GM23338 (cell line): ENCODE measurements around the gene PITPNC1. TPM values are rescaled to one million over a fixed set of nuclear protein-coding genes. Genes with fewer than 3 reads are reported as not detected.

ENCODE experiments used
- ATAC-seq: fragments of 200-7000 bp; cut with Tn5 transposase; 3 replicates; pipeline ENCODE4 v1.9.1; 2020
- DNase-seq: peaks from one replicate; pipeline ENCODE4 v3.0.0-alpha.2; 2015; ENCODE audit warnings: low spot score
- H2AFZ ChIP-seq: fragments of 200-600 bp; sonication (generic); 2 replicates; pipeline ENCODE4 v1.8.0; 2016; ENCODE audit warnings: antibody characterized with exemption, mild to moderate bottlenecking, moderate library complexity
- H3F3A ChIP-seq: fragments of 200-600 bp; sonication (generic); replicated peaks from 2 replicates; pipeline ENCODE4 v1.8.0; 2017; ENCODE audit warnings: antibody characterized with exemption, mixed run types, low read depth
- H3K27ac ChIP-seq: fragments of 200-600 bp; sonication (generic); 2 replicates; pipeline ENCODE4 v1.6.1; 2016; ENCODE audit warnings: low read depth
- H3K27me3 ChIP-seq: fragments of 200-600 bp; sonication (generic); 2 replicates; pipeline ENCODE4 v1.8.0; 2016; ENCODE audit warnings: mild to moderate bottlenecking, mixed run types, moderate library complexity; ENCODE audit not compliant: insufficient read depth
- H3K36me3 ChIP-seq: fragments of 200-600 bp; sonication (generic); 2 replicates; pipeline ENCODE4 v1.8.0; 2016; ENCODE audit warnings: mild to moderate bottlenecking; ENCODE audit not compliant: insufficient read depth
- H3K4me1 ChIP-seq: fragments of 200-600 bp; sonication (generic); 2 replicates; pipeline ENCODE4 v1.8.0; 2016; ENCODE audit warnings: mild to moderate bottlenecking, moderate library complexity; ENCODE audit not compliant: insufficient read depth
- H3K4me2 ChIP-seq: fragments of 200-600 bp; sonication (generic); 2 replicates; pipeline ENCODE4 v1.7.1; 2017; ENCODE audit warnings: mixed run types
- H3K4me3 ChIP-seq: fragments of 200-600 bp; sonication (generic); 2 replicates; pipeline ENCODE4 v1.6.1; 2016; ENCODE audit warnings: mixed run types
- H3K79me2 ChIP-seq: fragments of 200-600 bp; sonication (generic); replicated peaks from 2 replicates; pipeline ENCODE4 v1.8.0; 2017; ENCODE audit warnings: mild to moderate bottlenecking; ENCODE audit not compliant: insufficient read depth
- H3K9me2 ChIP-seq: fragments of 200-600 bp; sonication (generic); 2 replicates; pipeline ENCODE4 v1.8.0; 2017; ENCODE audit not compliant: insufficient read depth
- H4K20me1 ChIP-seq: fragments of 200-600 bp; sonication (generic); replicated peaks from 2 replicates; pipeline ENCODE4 v1.8.0; 2017; ENCODE audit warnings: mild to moderate bottlenecking; ENCODE audit not compliant: insufficient read depth
- H3K27ac Mint-ChIP-seq: 2 replicates; pipeline ENCODE4 v1.8.0; 2020; ENCODE audit warnings: inconsistent platforms, mild to moderate bottlenecking, moderate library complexity, mixed read lengths
- H3K27me3 Mint-ChIP-seq: 3 replicates; pipeline ENCODE4 v1.8.0; 2022; ENCODE audit warnings: low read depth, mild to moderate bottlenecking, moderate library complexity, mixed read lengths, inconsistent platforms; ENCODE audit not compliant: insufficient read depth, poor library complexity
- H3K36me3 Mint-ChIP-seq: 3 replicates; pipeline ENCODE4 v1.8.0; 2021; ENCODE audit warnings: low read depth, mild to moderate bottlenecking, inconsistent platforms, moderate library complexity, mixed read lengths
- H3K4me1 Mint-ChIP-seq: 3 replicates; pipeline ENCODE4 v1.8.0; 2020; ENCODE audit warnings: mild to moderate bottlenecking, inconsistent platforms, mixed read lengths
- H3K4me3 Mint-ChIP-seq: 3 replicates; pipeline ENCODE4 v1.8.0; 2021; ENCODE audit warnings: moderate library complexity, mild to moderate bottlenecking, inconsistent platforms, mixed read lengths
- H3K9me3 Mint-ChIP-seq: 3 replicates; pipeline ENCODE4 v1.8.0; 2020; ENCODE audit warnings: moderate library complexity, mild to moderate bottlenecking, inconsistent platforms, mixed read lengths
- CTCF ChIP-seq, 2 experiments: fragments of 200-600 bp in 1 of 2; sonication (generic) in 1 of 2; conservative IDR thresholded peaks; 2 replicates each; pipeline versions ENCODE4 v1.5.1 to v1.6.1; 2016 to 2017; ENCODE audit warnings: antibody characterized with exemption in 2 of 2, low read depth in 2 of 2, mild to moderate bottlenecking in 2 of 2, moderate library complexity in 1 of 2
- ETS1 ChIP-seq: IDR thresholded peaks from 2 replicates; pipeline ENCODE4 v1.6.1; 2016; ENCODE audit warnings: antibody characterized with exemption
- EZH2phosphoT487 ChIP-seq: fragments of 200-600 bp; sonication (generic); IDR thresholded peaks from one replicate; pipeline ENCODE4 v1.8.1; 2018; ENCODE audit warnings: antibody characterized with exemption; ENCODE audit not compliant: unreplicated experiment
- JUNB ChIP-seq: IDR thresholded peaks from one replicate; pipeline ENCODE4 v1.6.1; 2016; ENCODE audit warnings: antibody characterized with exemption; ENCODE audit not compliant: unreplicated experiment
- NANOG ChIP-seq: IDR thresholded peaks from 2 replicates; pipeline ENCODE4 v1.6.1; 2016; ENCODE audit warnings: antibody characterized with exemption, borderline replicate concordance
- POLR2AphosphoS5 ChIP-seq: IDR thresholded peaks from 2 replicates; pipeline ENCODE4 v1.6.1; 2016; ENCODE audit warnings: antibody characterized with exemption, low read depth
- REST ChIP-seq: IDR thresholded peaks from one replicate; pipeline ENCODE4 v1.6.1; 2018; ENCODE audit warnings: antibody characterized with exemption; ENCODE audit not compliant: unreplicated experiment
- STAT1 ChIP-seq: IDR thresholded peaks from one replicate; pipeline ENCODE4 v1.6.1; 2016; ENCODE audit warnings: antibody characterized with exemption; ENCODE audit not compliant: unreplicated experiment
- ZNF114 ChIP-seq: fragments of 250-450 bp; sonication (Bioruptor Pico); IDR thresholded peaks from 2 replicates; pipeline ENCODE4 v1.5.0; 2020; ENCODE audit warnings: mild to moderate bottlenecking, moderate library complexity
- ZNF462 ChIP-seq: fragments of 250-450 bp; sonication (Bioruptor Pico); IDR thresholded peaks from 2 replicates; pipeline ENCODE4 v1.5.0; 2020; ENCODE audit warnings: mild to moderate bottlenecking, moderate library complexity
- polyA plus RNA-seq: library from polyadenylated mRNA; unstranded; fragments of >200 nt; fragmentation: Nextera tagmentation; extraction: Ambion mirVana; gene quantifications from 2 replicates; pipeline ENCODE4 v1.2.1, GENCODE V29; 2016
- total RNA-seq: library from RNA; depleted of rRNA; stranded (reverse); fragments of >200 nt; shearing (Covaris generic); gene quantifications from 2 replicates; pipeline ENCODE4 v1.2.3, GENCODE V29; 2014

Gene PITPNC1
- total and polyA plus RNA-seq, 2 experiments from 2014 or later, result 23.0 to 32.6 TPM

- no peaks in the 10 kb centered on the region for H3K9me2 ChIP-seq
- no peak for ATAC-seq
- no peaks in the 10 kb centered on the region for H3K79me2 ChIP-seq
- no peak overlapping the region for H3K4me3 Mint-ChIP-seq
- peaks cover 1% of the 10 kb centered on the region for H3K27me3 Mint-ChIP-seq
- TF ChIP-seq ZNF114 (CRISPR knock-in tag) (no peak), JUNB (no peak), STAT1 (no peak), EZH2phosphoT487 (no peak), POLR2AphosphoS5 (no peak)
- H3K9me3 Mint-ChIP-seq, result no peaks in the 10 kb centered on the region
- H3F3A ChIP-seq, result no peaks in the 10 kb centered on the region
- no peaks in the 10 kb centered on the region for H3K4me1 Mint-ChIP-seq
- no peak overlapping the region for H3K4me2 ChIP-seq
- peaks cover 3% of the 10 kb centered on the region; the same call in 1 of the 3 replicates for H3K36me3 Mint-ChIP-seq
- no peak overlapping the region for H3K4me3 ChIP-seq
- no peak overlapping the region for H3K27ac ChIP-seq
- H3K27me3 ChIP-seq, result no peaks in the 10 kb centered on the region
- H3K27ac Mint-ChIP-seq, result no peak overlapping the region
- H3K4me1 ChIP-seq, result no peaks in the 10 kb centered on the region
- no peak overlapping the region for H2AFZ ChIP-seq
- no peak for DNase-seq
- no peaks in the 10 kb centered on the region for H3K36me3 ChIP-seq
- no peaks in the 10 kb centered on the region for H4K20me1 ChIP-seq
These were observed 302.1 kb downstream of the PITPNC1 start for GRCh38 chr17:67679225-67679624.

- no peak overlapping the region for H2AFZ ChIP-seq
- DNase-seq (no peak), ATAC-seq (no peak)
- Mint-ChIP-seq H3K27ac (no peak overlapping the region), H3K36me3 (peaks cover 3% of the 10 kb centered on the region; the same call in 1 of the 3 replicates), H3K9me3 (no peaks in the 10 kb centered on the region), H3K27me3 (peaks cover 1% of the 10 kb centered on the region), H3K4me1 (peaks cover 2% of the 10 kb centered on the region; the same call in 2 of the 3 replicates), H3K4me3 (no peak overlapping the region)
- H3K9me2 ChIP-seq, result no peaks in the 10 kb centered on the region
- no peaks in the 10 kb centered on the region; the same call in 1 of the 2 replicates for H3K4me1 ChIP-seq
- H4K20me1 ChIP-seq, result no peaks in the 10 kb centered on the region
- no peak overlapping the region for H3K4me3 ChIP-seq
- H3K27ac ChIP-seq, result no peak overlapping the region
- H3K27me3 ChIP-seq, result no peaks in the 10 kb centered on the region
- no peaks in the 10 kb centered on the region for H3F3A ChIP-seq
- H3K4me2 ChIP-seq, result no peak overlapping the region
- no peaks in the 10 kb centered on the region for H3K79me2 ChIP-seq
- H3K36me3 ChIP-seq, result no peaks in the 10 kb centered on the region
- TF ChIP-seq ZNF114 (CRISPR knock-in tag) (no peak), ETS1 (no peak), POLR2AphosphoS5 (no peak), ZNF462 (CRISPR knock-in tag) (no peak), REST (no peak), NANOG (no peak), STAT1 (no peak), CTCF (conservative IDR thresholded peaks at IDR 0.05; ENCODE audit: low read depth in 2 of 2) (no peak)
These were observed 302.6 kb downstream of the PITPNC1 start for GRCh38 chr17:67679721-67680120.
